OCI-LY3 (cell line): ENCODE data around the gene PIP5K1B.

Source experiments
- H2AFZ ChIP-seq: fragments of 200-600, 300-600 bp; shearing (Covaris generic); 2 replicates; pipeline ENCODE4 v1.6.0; 2014; ENCODE audit warnings: antibody characterized with exemption, low read depth, low read length
- H3K27ac ChIP-seq: fragments of 200-600, 300-600 bp; sonication (generic); 2 replicates; pipeline ENCODE4 v1.5.1; 2014; ENCODE audit warnings: mild to moderate bottlenecking, low read length, moderate library complexity, mixed read lengths
- H3K27me3 ChIP-seq: fragments of 200-600, 300-600 bp; sonication (generic); 2 replicates; pipeline ENCODE4 v1.6.1; 2014; ENCODE audit warnings: low read depth, low read length, mixed read lengths
- H3K36me3 ChIP-seq: fragments of 200-600, 300-600 bp; sonication (generic); replicated peaks from 2 replicates; pipeline ENCODE3; 2014; ENCODE audit warnings: low read depth, low read length, mixed read lengths
- H3K4me1 ChIP-seq: fragments of 300-600, 200-600 bp; sonication (generic); 2 replicates; pipeline ENCODE4 v1.6.1; 2014; ENCODE audit warnings: low read length, mixed read lengths
- H3K4me2 ChIP-seq: fragments of 200-600, 300-600 bp; sonication (generic); 2 replicates; pipeline ENCODE4 v1.6.1; 2014; ENCODE audit warnings: low read length, mixed read lengths
- H3K4me3 ChIP-seq: fragments of 300-600, 200-600 bp; sonication (generic); 2 replicates; pipeline ENCODE4 v1.5.1; 2014; ENCODE audit warnings: antibody characterized with exemption, mild to moderate bottlenecking, low read length, moderate library complexity
- H3K79me2 ChIP-seq: fragments of 300-600, 200-600 bp; shearing (Covaris generic); 2 replicates; pipeline ENCODE4 v1.6.1; 2014; ENCODE audit warnings: mild to moderate bottlenecking, low read length, mixed read lengths
- H3K9ac ChIP-seq: fragments of 300-600, 200-600 bp; shearing (Covaris generic); 2 replicates; pipeline ENCODE4 v1.6.0; 2014; ENCODE audit warnings: mild to moderate bottlenecking, low read length, moderate library complexity
- H3K9me3 ChIP-seq: fragments of 200-600, 300-600 bp; shearing (Covaris generic); 2 replicates; pipeline ENCODE4 v1.6.1; 2014; ENCODE audit warnings: low read length, mixed read lengths; ENCODE audit not compliant: insufficient read depth
- H4K20me1 ChIP-seq: fragments of 200-600, 300-600 bp; sonication (generic); 2 replicates; pipeline ENCODE4 v1.6.1; 2016; ENCODE audit warnings: low read length, mixed read lengths; ENCODE audit not compliant: insufficient read depth
- EZH2phosphoT487 ChIP-seq: fragments of 200-600 bp; shearing (Covaris generic); IDR thresholded peaks from 2 replicates; pipeline ENCODE4 v1.6.1; 2018; ENCODE audit warnings: antibody characterized with exemption, mixed run types, low read depth
- TF ChIP-seq, protein P1 (sequence below): fragments of 200-600, 300-600 bp; sonication (generic); IDR thresholded peaks from 2 replicates; pipeline ENCODE4 v1.5.1; 2014; ENCODE audit warnings: antibody characterized with exemption, low read length, low read depth

The PIP5K1B gene

DNA sequence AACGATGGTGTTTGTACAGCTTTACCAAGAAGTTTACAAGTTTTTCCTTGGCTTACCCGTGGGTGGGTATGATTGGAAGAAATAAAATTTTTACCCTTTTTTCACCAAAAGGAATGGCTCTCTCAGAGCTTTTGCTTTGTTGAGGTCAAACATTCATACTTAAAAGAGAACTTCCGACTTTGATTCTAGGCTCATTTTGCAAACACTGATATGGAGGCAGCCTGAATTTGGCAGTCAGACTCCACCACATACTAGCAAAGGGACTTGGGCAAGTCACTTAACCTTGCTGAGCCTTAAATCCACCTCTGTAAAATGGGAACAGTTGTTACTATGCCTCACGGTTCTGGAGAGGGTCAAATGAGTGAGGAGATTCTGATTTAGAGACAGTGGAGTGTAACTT lies 155.4 kb downstream of the PIP5K1B start:
- Histone ChIP-seq H2AFZ (no peak overlapping the region), H3K4me3 (no peak overlapping the region), H3K4me1 (no peaks in the 10 kb centered on the region), H3K9me3 (no peaks in the 10 kb centered on the region), H3K27me3 (peaks cover 48% of the 10 kb centered on the region), H4K20me1 (no peaks in the 10 kb centered on the region), H3K9ac (no peak overlapping the region), H3K36me3 (no peaks in the 10 kb centered on the region), H3K79me2 (no peaks in the 10 kb centered on the region), H3K4me2 (no peak overlapping the region), H3K27ac (no peak overlapping the region)
- no peak for TF ChIP-seq EZH2phosphoT487
- TF ChIP-seq, protein P1, sequence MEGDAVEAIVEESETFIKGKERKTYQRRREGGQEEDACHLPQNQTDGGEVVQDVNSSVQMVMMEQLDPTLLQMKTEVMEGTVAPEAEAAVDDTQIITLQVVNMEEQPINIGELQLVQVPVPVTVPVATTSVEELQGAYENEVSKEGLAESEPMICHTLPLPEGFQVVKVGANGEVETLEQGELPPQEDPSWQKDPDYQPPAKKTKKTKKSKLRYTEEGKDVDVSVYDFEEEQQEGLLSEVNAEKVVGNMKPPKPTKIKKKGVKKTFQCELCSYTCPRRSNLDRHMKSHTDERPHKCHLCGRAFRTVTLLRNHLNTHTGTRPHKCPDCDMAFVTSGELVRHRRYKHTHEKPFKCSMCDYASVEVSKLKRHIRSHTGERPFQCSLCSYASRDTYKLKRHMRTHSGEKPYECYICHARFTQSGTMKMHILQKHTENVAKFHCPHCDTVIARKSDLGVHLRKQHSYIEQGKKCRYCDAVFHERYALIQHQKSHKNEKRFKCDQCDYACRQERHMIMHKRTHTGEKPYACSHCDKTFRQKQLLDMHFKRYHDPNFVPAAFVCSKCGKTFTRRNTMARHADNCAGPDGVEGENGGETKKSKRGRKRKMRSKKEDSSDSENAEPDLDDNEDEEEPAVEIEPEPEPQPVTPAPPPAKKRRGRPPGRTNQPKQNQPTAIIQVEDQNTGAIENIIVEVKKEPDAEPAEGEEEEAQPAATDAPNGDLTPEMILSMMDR, result no peak

DNA sequence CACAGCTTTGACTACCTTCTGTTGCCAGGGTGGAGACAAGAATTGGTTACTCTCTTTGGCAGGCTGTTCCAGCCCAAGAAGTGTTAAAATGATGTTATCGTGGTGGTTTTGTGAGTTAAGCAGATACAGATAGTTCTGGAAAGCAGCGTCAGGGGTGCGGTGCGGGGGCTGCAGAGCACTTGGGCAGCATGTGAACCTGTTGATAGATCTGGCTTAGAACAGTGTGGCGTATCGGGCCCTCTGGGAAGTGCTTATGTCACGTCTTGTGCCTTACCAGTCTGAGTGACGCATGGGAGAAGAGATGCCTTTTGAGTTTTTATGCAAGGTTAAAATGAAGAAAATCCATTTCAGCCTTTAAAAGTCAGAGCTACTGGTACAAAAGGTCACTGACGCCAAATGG lies 156.4 kb downstream of the PIP5K1B start:
- Histone ChIP-seq H3K36me3 (no peaks in the 10 kb centered on the region), H3K4me1 (no peaks in the 10 kb centered on the region), H3K4me2 (no peak overlapping the region), H3K27me3 (peaks cover 41% of the 10 kb centered on the region), H2AFZ (no peak overlapping the region), H3K9me3 (no peaks in the 10 kb centered on the region), H4K20me1 (no peaks in the 10 kb centered on the region), H3K79me2 (no peaks in the 10 kb centered on the region), H3K9ac (no peak overlapping the region), H3K27ac (no peak overlapping the region), H3K4me3 (no peak overlapping the region)
- TF ChIP-seq, protein P1, result no peak
- no peak for TF ChIP-seq EZH2phosphoT487

GRCh38 chr9:68867066-68867465 lies 162.0 kb downstream of the PIP5K1B start:
- no peak overlapping the region for H2AFZ ChIP-seq
- H4K20me1 ChIP-seq, result no peaks in the 10 kb centered on the region
- no peaks in the 10 kb centered on the region for H3K79me2 ChIP-seq
- H3K4me1 ChIP-seq, result no peaks in the 10 kb centered on the region
- no peak overlapping the region for H3K4me3 ChIP-seq
- H3K9me3 ChIP-seq, result no peaks in the 10 kb centered on the region
- no peak overlapping the region for H3K27ac ChIP-seq
- peaks cover 7% of the 10 kb centered on the region; the same call in 1 of the 2 replicates for H3K27me3 ChIP-seq
- no peaks in the 10 kb centered on the region for H3K36me3 ChIP-seq
- TF ChIP-seq, protein P1, result no peak
- TF ChIP-seq EZH2phosphoT487, result no peak
- no peak overlapping the region for H3K4me2 ChIP-seq
- H3K9ac ChIP-seq, result no peak overlapping the region

DNA sequence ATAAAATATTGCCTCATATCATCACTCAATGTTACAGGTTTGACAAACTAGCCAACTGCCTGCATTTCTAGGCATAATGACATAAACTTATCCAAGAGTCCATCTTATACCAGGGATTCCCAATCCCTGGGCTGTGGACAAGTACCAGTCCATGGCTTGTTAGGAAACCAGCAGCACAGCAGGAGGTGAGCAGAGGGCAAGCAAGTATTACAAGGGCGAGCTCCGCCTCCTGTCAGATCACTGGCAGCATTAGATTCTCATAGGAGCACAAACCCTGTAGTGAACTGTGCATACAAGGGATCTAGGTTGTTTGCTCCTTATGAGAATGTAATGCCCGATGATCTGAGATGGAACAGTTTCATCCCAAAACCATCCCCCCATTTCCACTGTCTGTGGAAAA lies 164.0 kb downstream of the PIP5K1B start:
- Histone ChIP-seq H3K27ac (no peak overlapping the region), H3K9ac (no peak overlapping the region), H4K20me1 (no peaks in the 10 kb centered on the region), H3K4me3 (no peak overlapping the region), H3K79me2 (no peaks in the 10 kb centered on the region), H3K4me2 (no peak overlapping the region), H3K4me1 (no peaks in the 10 kb centered on the region), H3K9me3 (no peaks in the 10 kb centered on the region), H2AFZ (no peak overlapping the region), H3K36me3 (no peaks in the 10 kb centered on the region), H3K27me3 (peaks cover 9% of the 10 kb centered on the region; the same call in 1 of the 2 replicates)
- TF ChIP-seq, protein P1, result no peak
- no peak for TF ChIP-seq EZH2phosphoT487
